Gastrocnemius medialis (tissue), 4 donors: ENCODE measurements around the gene NFU1.

ENCODE experiments used
- CTCF ChIP-seq, 5 experiments: fragments of 450-650 bp in 3 of 5; fragments of 200-600 bp in 2 of 5; sonication (generic) in 2 of 5; IDR thresholded peaks in 4 of 5; conservative IDR thresholded peaks in 1 of 5; 1 replicate in 4 of 5; 2 replicates in 1 of 5; pipeline ENCODE4 v1.5.1; 2016 to 2019; ENCODE audit warnings: antibody characterized with exemption in 5 of 5, mild to moderate bottlenecking in 3 of 5, moderate library complexity in 3 of 5
- POLR2A ChIP-seq, 2 donors: fragments of 450-650 bp; IDR thresholded peaks; one replicate each; pipeline ENCODE4 v1.6.1; 2017; ENCODE audit warnings: antibody characterized with exemption in 2 of 2, mild to moderate bottlenecking in 2 of 2, moderate library complexity in 2 of 2

DNA sequence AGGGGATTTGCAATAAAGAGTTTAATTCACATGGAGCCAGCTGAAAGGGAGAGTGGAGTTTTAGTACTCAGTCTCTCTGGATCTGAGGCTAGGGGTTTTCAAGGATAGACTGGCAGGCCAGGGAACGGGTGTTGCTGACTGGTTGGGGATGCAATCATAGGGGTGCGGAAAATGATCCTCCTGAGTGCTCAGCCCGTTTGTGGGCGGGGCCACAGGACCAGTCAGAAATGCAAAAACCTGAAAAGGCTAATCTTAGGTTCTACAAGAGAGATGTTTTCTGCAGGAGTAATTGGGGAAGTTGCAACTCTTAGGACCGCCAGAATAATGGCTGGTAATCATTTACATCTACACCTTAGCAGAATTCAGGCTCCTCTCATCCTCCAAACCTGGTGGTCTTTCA is 2.5 kb downstream of the NFU1 start:
- no peak for TF ChIP-seq CTCF (IDR thresholded peaks at IDR 0.05 in 4 of 5, conservative IDR thresholded peaks at IDR 0.05 in 1 of 5)
- TF ChIP-seq POLR2A (IDR thresholded peaks at IDR 0.05): no peak
